HEK293 (cell line): ENCODE measurements around the gene SLC13A3.

Experiments used
- REPIN1 ChIP-seq: fragments of 450-650 bp; formaldehyde crosslinking; IDR thresholded peaks from 2 replicates; pipeline ENCODE4 v1.5.1; 2017; ENCODE audit warnings: missing biosample characterization, missing genetic modification characterization, low read depth
- ZBTB21 ChIP-seq: fragments of 450-650 bp; formaldehyde crosslinking; IDR thresholded peaks from 2 replicates; pipeline ENCODE4 v1.5.1; 2017; ENCODE audit warnings: missing biosample characterization, missing genetic modification characterization
- ZEB2 ChIP-seq: fragments of 450-650 bp; formaldehyde crosslinking; IDR thresholded peaks from 2 replicates; pipeline ENCODE4 v1.5.1; 2016; ENCODE audit warnings: missing biosample characterization, missing genetic modification characterization
- ZNF221 ChIP-seq: fragments of 450-650 bp; formaldehyde crosslinking; IDR thresholded peaks from 2 replicates; pipeline ENCODE4 v1.5.1; 2017; ENCODE audit warnings: missing biosample characterization, missing genetic modification characterization, borderline replicate concordance
- ZNF623 ChIP-seq: fragments of 450-650 bp; formaldehyde crosslinking; IDR thresholded peaks from 2 replicates; pipeline ENCODE4 v1.5.1; 2016; ENCODE audit warnings: missing biosample characterization, missing genetic modification characterization
- ZNF701 ChIP-seq: fragments of 450-650 bp; formaldehyde crosslinking; IDR thresholded peaks from 2 replicates; pipeline ENCODE4 v1.5.1; 2016; ENCODE audit warnings: missing biosample characterization, missing genetic modification characterization
- ZSCAN16 ChIP-seq: fragments of 450-650 bp; formaldehyde crosslinking; IDR thresholded peaks from 2 replicates; pipeline ENCODE4 v1.5.1; 2016; ENCODE audit warnings: missing biosample characterization, missing genetic modification characterization
- TF ChIP-seq, protein P1 (sequence below): fragments of 450-650 bp; formaldehyde crosslinking; IDR thresholded peaks from 2 replicates; pipeline ENCODE4 v1.5.1; 2016; ENCODE audit warnings: missing biosample characterization, missing genetic modification characterization
- TF ChIP-seq, protein P2 (sequence below): fragments of 450-650 bp; formaldehyde crosslinking; IDR thresholded peaks from 2 replicates; pipeline ENCODE4 v1.5.1; 2016; ENCODE audit warnings: missing biosample characterization, missing genetic modification characterization
- TF ChIP-seq, protein P3 (sequence below): fragments of 450-650 bp; formaldehyde crosslinking; IDR thresholded peaks from 2 replicates; pipeline ENCODE4 v1.5.1; 2017; ENCODE audit warnings: missing biosample characterization, missing genetic modification characterization

DNA sequence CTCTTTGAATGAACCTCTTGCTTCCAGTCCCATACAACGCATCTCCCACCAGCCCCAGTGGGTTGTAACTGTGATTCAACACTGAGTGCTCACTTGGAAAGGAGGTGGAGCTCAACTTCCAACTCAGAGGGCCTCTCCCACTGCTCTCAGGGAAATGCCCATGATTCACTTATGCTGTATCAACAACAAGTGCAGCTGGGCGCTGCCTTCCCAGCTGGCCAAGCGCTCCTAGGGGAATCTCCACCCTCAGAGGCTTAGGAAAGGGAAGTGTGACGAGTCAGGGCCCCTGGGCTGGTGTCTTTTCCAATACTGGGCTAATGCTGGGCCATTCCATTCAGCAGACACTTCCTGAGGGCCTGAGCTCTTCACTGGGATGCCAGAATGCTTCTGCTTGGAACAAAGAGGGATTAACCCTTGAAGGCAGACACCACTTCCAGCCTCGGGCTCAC, 92.7 kb downstream of the SLC13A3 start:
- TF ChIP-seq ZEB2 (tag by site-specific recombination), result no peak
- TF ChIP-seq, protein P1, sequence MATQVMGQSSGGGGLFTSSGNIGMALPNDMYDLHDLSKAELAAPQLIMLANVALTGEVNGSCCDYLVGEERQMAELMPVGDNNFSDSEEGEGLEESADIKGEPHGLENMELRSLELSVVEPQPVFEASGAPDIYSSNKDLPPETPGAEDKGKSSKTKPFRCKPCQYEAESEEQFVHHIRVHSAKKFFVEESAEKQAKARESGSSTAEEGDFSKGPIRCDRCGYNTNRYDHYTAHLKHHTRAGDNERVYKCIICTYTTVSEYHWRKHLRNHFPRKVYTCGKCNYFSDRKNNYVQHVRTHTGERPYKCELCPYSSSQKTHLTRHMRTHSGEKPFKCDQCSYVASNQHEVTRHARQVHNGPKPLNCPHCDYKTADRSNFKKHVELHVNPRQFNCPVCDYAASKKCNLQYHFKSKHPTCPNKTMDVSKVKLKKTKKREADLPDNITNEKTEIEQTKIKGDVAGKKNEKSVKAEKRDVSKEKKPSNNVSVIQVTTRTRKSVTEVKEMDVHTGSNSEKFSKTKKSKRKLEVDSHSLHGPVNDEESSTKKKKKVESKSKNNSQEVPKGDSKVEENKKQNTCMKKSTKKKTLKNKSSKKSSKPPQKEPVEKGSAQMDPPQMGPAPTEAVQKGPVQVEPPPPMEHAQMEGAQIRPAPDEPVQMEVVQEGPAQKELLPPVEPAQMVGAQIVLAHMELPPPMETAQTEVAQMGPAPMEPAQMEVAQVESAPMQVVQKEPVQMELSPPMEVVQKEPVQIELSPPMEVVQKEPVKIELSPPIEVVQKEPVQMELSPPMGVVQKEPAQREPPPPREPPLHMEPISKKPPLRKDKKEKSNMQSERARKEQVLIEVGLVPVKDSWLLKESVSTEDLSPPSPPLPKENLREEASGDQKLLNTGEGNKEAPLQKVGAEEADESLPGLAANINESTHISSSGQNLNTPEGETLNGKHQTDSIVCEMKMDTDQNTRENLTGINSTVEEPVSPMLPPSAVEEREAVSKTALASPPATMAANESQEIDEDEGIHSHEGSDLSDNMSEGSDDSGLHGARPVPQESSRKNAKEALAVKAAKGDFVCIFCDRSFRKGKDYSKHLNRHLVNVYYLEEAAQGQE (tag by site-specific recombination), result no peak
- TF ChIP-seq ZBTB21 (tag by site-specific recombination), result no peak
- TF ChIP-seq ZNF623, result no peak
- TF ChIP-seq, protein P2, sequence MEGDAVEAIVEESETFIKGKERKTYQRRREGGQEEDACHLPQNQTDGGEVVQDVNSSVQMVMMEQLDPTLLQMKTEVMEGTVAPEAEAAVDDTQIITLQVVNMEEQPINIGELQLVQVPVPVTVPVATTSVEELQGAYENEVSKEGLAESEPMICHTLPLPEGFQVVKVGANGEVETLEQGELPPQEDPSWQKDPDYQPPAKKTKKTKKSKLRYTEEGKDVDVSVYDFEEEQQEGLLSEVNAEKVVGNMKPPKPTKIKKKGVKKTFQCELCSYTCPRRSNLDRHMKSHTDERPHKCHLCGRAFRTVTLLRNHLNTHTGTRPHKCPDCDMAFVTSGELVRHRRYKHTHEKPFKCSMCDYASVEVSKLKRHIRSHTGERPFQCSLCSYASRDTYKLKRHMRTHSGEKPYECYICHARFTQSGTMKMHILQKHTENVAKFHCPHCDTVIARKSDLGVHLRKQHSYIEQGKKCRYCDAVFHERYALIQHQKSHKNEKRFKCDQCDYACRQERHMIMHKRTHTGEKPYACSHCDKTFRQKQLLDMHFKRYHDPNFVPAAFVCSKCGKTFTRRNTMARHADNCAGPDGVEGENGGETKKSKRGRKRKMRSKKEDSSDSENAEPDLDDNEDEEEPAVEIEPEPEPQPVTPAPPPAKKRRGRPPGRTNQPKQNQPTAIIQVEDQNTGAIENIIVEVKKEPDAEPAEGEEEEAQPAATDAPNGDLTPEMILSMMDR (tag by site-specific recombination), result no peak
- TF ChIP-seq, protein P3, sequence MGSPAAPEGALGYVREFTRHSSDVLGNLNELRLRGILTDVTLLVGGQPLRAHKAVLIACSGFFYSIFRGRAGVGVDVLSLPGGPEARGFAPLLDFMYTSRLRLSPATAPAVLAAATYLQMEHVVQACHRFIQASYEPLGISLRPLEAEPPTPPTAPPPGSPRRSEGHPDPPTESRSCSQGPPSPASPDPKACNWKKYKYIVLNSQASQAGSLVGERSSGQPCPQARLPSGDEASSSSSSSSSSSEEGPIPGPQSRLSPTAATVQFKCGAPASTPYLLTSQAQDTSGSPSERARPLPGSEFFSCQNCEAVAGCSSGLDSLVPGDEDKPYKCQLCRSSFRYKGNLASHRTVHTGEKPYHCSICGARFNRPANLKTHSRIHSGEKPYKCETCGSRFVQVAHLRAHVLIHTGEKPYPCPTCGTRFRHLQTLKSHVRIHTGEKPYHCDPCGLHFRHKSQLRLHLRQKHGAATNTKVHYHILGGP, result no peak
- no peak for TF ChIP-seq ZSCAN16
- TF ChIP-seq ZNF701, result no peak
- TF ChIP-seq REPIN1 (tag by site-specific recombination), result no peak
- no peak for TF ChIP-seq ZNF221
